Left renal pelvis (tissue), 4 donors: ENCODE results near the gene TJP2. TPM values are rescaled to one million over a fixed set of nuclear protein-coding genes. Genes with fewer than 3 reads are reported as not detected.
"Not testable (repeated sequence)": the region's sequence is repeated elsewhere in the genome, so short reads cannot be mapped to it uniquely, and the experiment has no call there.

Experiments
- DNase-seq, 4 donors: peaks; one replicate each; pipeline ENCODE4 v3.0.0-alpha.2; 2013; ENCODE audit warnings: low read depth in 4 of 4, low spot score in 3 of 4
- polyA plus RNA-seq, 4 donors: library from polyadenylated mRNA; unstranded; fragments of 120-200 nt; gene quantifications; one replicate each; pipeline ENCODE4 v1.2.1, GENCODE V29; 2013; ENCODE audit not compliant: insufficient read length in 4 of 4

TJP2 gene
- polyA plus RNA-seq, 4 donors: 86.8 to 120 (median 103) TPM

GRCh38 chr9:69157751-69158466, 16.2 kb upstream of the TJP2 start:
- DNase-seq: no peak

GRCh38 chr9:69158471-69158870, 15.6 kb upstream of the TJP2 start:
- no peak for DNase-seq

- not testable (repeated sequence) for DNase-seq
Observed at GRCh38 chr9:69164573-69164972, 9.5 kb upstream of the TJP2 start.

- no peak for DNase-seq
Observed at GRCh38 chr9:69165581-69165980, 8.5 kb upstream of the TJP2 start.

DNA sequence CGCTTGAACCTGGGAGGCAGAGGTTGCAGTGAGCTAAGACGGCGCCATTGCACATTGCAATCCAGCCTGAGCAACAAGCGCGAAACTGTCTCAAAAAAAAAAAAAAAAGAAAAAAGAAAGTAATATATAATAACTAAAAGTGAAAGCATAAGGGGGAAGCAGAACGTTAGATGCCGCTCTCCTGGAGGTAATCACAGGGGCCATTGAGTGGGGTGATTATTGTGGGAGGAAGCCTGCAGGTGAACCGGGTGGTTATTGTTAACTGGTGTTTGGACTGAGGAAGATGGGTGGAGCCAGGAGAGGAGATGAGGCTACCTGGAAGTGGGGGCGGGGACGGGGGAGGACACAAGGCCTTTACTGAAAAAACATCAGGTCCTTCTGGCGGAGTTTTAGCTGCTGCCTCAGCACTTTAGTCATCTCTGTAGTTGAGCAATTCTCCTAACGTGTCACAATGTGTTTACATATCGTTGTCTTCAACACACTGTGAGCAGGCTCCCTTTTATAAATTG, 5.3 kb upstream of the TJP2 start:
- no peak for DNase-seq

DNA sequence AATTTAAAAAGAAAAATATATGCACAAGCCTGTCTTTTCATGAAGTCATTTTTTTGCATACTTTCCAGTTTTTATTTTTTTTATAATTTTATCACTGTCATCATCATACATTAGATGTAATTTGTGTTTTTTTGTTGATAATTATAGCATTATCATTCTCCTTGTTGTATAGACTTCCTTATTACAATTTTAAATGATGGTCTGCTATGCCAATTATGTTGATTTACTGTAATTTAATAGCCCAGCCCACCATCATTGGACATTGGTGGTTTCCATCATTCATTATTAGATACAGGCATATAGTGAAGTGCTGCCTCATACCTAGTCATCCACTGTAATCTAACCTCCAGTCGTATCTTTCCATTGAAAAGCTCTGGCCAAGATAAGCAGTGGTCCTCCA, 3.8 kb upstream of the TJP2 start:
- DNase-seq: no peak

GRCh38 chr9:69171049-69171448, 3.0 kb upstream of the TJP2 start:
- DNase-seq: no peak

GRCh38 chr9:69171517-69171916, 2.6 kb upstream of the TJP2 start:
- DNase-seq: no peak

DNA sequence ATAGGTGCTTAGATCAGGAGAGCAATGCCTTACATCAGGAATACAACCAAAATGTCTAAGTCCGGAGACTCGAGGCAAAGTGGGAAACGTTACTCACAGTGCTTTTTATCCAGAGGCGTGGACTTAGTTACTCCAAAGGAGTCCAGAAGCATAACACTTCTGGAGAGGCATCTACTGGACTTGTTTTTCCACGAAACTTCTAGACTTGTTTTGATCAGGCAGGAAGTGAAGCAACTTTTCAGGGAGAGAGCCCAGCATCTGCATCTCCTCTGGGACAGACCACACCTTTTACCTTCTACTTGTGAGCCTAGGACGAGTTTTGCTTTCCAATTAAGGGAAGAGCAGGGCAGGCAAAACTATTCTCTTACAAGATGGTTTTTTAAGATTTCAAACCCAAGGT, 1.2 kb upstream of the TJP2 start:
- DNase-seq: no peak

DNA sequence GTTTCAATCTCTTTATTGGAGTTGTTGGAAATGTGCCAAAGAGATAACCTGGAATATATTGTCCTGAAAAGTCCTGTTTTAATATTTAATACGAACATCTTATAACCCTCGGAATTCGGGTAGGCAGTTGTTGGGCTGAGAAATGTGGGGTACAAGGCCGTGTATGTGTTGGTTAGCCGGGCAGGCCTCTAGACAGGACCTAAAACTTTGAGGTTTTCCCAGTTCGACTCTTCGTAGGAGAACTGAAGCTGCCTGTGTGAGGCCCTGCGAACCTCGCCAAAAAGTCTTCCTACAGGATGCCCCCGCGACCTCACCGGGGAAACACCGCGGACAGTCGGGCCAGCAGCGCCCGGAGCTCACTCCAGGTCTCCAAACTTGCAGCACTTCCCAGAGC, 583 bp upstream of the TJP2 start:
- DNase-seq: no peak

DNA sequence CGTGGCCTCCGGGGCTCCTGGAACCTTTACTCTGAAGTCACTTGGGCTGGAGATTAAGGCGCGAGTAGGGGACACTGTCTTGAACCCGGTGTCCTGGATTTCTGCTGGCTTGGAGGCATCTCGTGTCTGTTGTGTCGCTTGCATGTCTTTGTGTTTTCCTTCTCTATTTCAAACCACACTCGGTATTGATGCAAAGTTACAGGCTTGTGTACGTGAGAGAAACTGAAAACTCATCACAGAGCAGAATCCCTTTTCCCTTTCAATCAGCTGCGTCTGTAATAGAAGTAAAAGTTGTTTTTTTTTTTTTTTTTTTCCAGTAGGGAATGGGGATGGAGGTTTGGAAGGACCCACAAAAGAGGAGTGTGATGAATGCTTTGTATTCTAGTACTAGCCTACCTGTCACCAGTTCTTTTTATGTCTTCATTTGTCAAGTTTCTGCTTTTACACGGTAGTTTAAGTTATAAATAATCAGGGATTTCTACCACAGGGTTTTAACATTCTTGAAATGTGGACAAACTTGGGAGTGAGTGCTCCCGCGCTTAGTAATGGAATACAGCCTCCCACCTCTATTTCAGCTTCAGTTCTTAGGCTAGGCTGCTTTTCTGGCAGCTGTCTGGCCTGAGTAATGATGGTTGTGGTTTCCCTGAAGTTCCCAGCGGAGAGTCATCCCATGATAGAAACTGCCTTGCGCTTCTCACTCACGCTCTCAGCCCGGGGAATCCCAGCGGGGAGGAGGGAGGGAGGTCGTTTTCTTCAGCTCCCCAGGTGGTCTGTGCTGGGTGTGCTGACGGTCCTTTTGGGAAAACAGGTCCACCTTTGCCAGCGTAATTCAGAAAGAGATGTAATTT, 763 bp downstream of the TJP2 start:
- no peak for DNase-seq

DNA sequence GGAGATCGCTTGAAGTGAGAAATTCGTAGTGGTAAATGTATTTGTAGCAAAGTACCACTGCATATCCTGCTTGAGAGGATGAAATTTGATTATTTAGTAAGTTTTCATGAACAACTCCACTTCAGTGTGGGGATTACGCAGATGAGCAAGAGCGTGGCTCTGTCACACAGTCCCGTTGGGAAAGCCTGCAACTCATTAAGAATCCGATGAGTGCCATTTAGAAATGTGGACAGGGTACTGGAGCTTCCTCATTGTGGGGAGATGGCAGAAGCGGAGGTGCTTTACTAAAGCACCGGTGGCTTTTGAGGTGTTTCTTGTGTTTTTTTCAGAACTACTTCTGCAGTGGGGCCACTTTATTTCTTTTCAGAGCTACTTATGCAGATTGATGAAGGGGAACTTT, 1.4 kb downstream of the TJP2 start:
- no peak for DNase-seq

- no peak for DNase-seq
Observed at GRCh38 chr9:69176471-69177171, 2.5 kb downstream of the TJP2 start.

DNA sequence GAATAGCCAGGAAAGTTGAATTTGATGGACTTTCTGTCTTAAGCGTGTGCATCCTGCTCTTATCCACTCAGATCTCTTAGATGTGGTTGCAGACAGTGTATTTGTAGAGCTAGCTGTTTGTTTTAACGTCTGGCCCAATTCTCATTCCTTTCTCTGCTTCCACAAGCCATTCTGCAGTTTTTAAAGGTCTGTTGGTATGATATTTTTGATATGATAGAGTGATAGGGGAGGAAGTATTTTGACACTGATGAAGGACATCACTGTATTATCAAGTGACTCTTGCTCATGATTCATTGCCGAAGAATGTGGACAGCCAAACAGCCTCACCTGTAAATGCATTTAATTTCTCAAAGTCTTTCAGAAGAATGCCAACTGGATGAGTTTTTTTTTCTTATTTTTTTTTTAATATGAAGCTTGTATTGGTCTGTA, 4.5 kb downstream of the TJP2 start:
- DNase-seq: no peak

DNA sequence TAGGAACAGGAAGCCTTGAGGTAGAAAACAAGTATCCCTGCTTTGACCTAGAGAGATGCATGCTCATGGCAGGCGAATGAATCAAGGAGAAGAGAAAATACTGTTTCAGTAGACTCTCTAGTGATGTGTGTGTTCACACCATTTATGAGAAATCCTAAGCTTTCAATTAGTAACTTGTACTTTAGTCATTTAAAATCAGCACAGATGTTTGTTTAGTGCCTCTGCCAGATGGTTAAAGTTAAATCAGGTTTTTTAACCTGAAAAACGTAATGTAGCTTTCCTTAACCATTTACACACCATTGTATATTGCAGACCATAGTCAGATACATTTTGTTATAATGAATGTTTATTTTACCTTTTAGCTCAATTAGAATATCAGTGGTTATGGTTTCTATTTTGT, 5.0 kb downstream of the TJP2 start:
- DNase-seq: no peak

- DNase-seq: no peak
Observed at GRCh38 chr9:69180200-69180599, 6.1 kb downstream of the TJP2 start.

GRCh38 chr9:69180670-69181069, 6.6 kb downstream of the TJP2 start:
- no peak for DNase-seq

DNA sequence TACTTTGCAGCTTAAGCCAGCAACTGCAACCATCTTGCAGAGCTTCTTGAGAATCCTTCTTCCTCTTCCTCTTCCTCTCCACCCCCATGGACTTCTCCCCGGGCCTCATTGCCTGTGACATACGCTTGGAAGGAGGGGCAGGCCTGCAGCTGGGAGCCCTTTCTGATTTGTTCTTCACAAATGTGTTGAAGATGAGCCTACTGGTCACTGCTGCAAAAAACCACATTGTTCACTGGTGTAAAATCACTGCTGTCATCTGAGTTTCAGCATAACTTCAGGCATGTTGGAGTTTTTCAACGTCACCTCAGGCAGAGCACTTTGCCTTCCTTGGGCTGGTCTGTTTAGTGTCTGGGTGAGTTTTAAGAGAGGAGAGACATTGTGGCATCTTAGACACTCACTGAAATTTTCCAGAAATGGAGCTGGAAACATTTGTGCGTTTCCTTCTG, 7.9 kb downstream of the TJP2 start:
- no peak for DNase-seq

DNA sequence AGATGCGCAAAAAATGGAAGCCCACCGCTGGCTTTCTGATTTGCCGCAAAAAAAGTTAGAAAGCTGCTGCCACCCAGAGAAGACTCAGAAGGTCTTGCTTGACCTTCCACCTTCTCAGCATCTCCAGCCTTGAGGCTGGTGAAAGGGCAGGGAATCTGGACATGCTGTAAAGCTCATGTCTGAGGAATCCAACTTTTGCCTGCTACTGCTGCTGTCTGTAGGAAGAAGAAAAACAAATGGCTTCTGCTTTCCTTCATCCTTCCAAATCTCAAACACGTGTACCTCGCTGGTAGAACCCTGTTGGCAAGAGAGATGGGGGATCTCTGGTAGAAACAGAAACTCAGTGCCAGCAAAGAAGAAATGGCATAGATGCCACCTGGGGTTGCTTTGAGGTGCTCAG, 10.2 kb downstream of the TJP2 start:
- DNase-seq: no peak

GRCh38 chr9:69186841-69187611, 12.9 kb downstream of the TJP2 start:
- no peak for DNase-seq
